ENCODE results near the gene RAD51B.
"Not testable (repeated sequence)": the region's sequence is repeated elsewhere in the genome, so short reads cannot be mapped to it uniquely, and the experiment has no call there.

RAD51B gene

GRCh38 chr14:67986131-67986841 is 166.7 kb downstream of the RAD51B start:
- peak; percentile 53 for DNase-seq (ENCODE audit: low read depth)

- DNase-seq (ENCODE audit: low read depth), result peak; percentile 91
Measured at GRCh38 chr14:67987606-67988005, 168.0 kb downstream of the RAD51B start.

GRCh38 chr14:67988210-67988609 is 168.6 kb downstream of the RAD51B start:
- DNase-seq (ENCODE audit: low read depth), result not testable (repeated sequence)

- no peak for DNase-seq (ENCODE audit: low read depth)
Measured at GRCh38 chr14:67990576-67990975, 171.0 kb downstream of the RAD51B start.

GRCh38 chr14:67994531-67994930 is 175.0 kb downstream of the RAD51B start:
- DNase-seq (ENCODE audit: low read depth), result no peak

GRCh38 chr14:67996235-67996634 is 176.7 kb downstream of the RAD51B start:
- no peak for DNase-seq (ENCODE audit: low read depth)

GRCh38 chr14:67998834-67999233 is 179.3 kb downstream of the RAD51B start:
- DNase-seq (ENCODE audit: low read depth), result no peak

- peak; percentile 64 for DNase-seq (ENCODE audit: low read depth)
Measured at GRCh38 chr14:67999290-67999689, 179.7 kb downstream of the RAD51B start.

- DNase-seq (ENCODE audit: low read depth), result no peak
Measured at GRCh38 chr14:67999705-68000384, 180.3 kb downstream of the RAD51B start.

- no peak for DNase-seq (ENCODE audit: low read depth)
Measured at GRCh38 chr14:68000511-68000910, 180.9 kb downstream of the RAD51B start.

GRCh38 chr14:68008491-68008890 is 188.9 kb downstream of the RAD51B start:
- DNase-seq (ENCODE audit: low read depth), result no peak

- peak; percentile 46 for DNase-seq (ENCODE audit: low read depth)
Measured at GRCh38 chr14:68011406-68012028, 191.9 kb downstream of the RAD51B start.

GRCh38 chr14:68012871-68013270 is 193.3 kb downstream of the RAD51B start:
- no peak for DNase-seq (ENCODE audit: low read depth)

GRCh38 chr14:68013326-68013725 is 193.7 kb downstream of the RAD51B start:
- DNase-seq (ENCODE audit: low read depth), result no peak

- DNase-seq (ENCODE audit: low read depth), result no peak
Measured at GRCh38 chr14:68014771-68015170, 195.2 kb downstream of the RAD51B start.

GRCh38 chr14:68015356-68016254 is 196.0 kb downstream of the RAD51B start:
- DNase-seq (ENCODE audit: low read depth), result no peak

GRCh38 chr14:68016255-68016914 is 196.8 kb downstream of the RAD51B start:
- DNase-seq (ENCODE audit: low read depth), result no peak

- DNase-seq (ENCODE audit: low read depth), result no peak
Measured at GRCh38 chr14:68018598-68018997, 199.0 kb downstream of the RAD51B start.

- DNase-seq (ENCODE audit: low read depth), result no peak
Measured at GRCh38 chr14:68020493-68020892, 200.9 kb downstream of the RAD51B start.

GRCh38 chr14:68020999-68021663 is 201.6 kb downstream of the RAD51B start:
- no peak for DNase-seq (ENCODE audit: low read depth)

- DNase-seq (ENCODE audit: low read depth), result no peak
Measured at GRCh38 chr14:68027276-68027675, 207.7 kb downstream of the RAD51B start.
